Measurements from ENCODE around the gene ANGPT4. TPM values are rescaled to one million over a fixed set of nuclear protein-coding genes. Genes with fewer than 3 reads are reported as not detected.
A peak's percentile ranks its signal among the peaks of the same experiment; 100 is the strongest.

The ANGPT4 gene
- 0.04 TPM for polyA plus RNA-seq (ENCODE audit: insufficient read length)

- no peak for DNase-seq (ENCODE audit: low read depth)
Measured at GRCh38 chr20:916125-916799, at the start of gene ANGPT4. TSS of gene ANGPT4 (minus strand) at chr20:916334. CDS start at chr20:916214, 120 bp downstream.

- DNase-seq (ENCODE audit: low read depth): no peak
Measured at GRCh38 chr20:963795-964194, 47.7 kb upstream of the ANGPT4 start.

- no peak for DNase-seq (ENCODE audit: low read depth)
Measured at GRCh38 chr20:962683-963082, 46.5 kb upstream of the ANGPT4 start.

- DNase-seq (ENCODE audit: low read depth): no peak
Measured at GRCh38 chr20:962223-962622, 46.1 kb upstream of the ANGPT4 start.

GRCh38 chr20:961768-962167, 45.6 kb upstream of the ANGPT4 start:
- no peak for DNase-seq (ENCODE audit: low read depth)

- no peak for DNase-seq (ENCODE audit: low read depth)
Measured at GRCh38 chr20:959996-960615, 44.0 kb upstream of the ANGPT4 start.

GRCh38 chr20:958936-959815, 43.0 kb upstream of the ANGPT4 start:
- no peak for DNase-seq (ENCODE audit: low read depth)

- DNase-seq (ENCODE audit: low read depth): no peak
Measured at GRCh38 chr20:957544-957943, 41.4 kb upstream of the ANGPT4 start.

GRCh38 chr20:956330-956951, 40.3 kb upstream of the ANGPT4 start:
- DNase-seq (ENCODE audit: low read depth): peak; percentile 13

- DNase-seq (ENCODE audit: low read depth): no peak
Measured at GRCh38 chr20:955656-956055, 39.5 kb upstream of the ANGPT4 start.

GRCh38 chr20:955111-955510, 39.0 kb upstream of the ANGPT4 start:
- no peak for DNase-seq (ENCODE audit: low read depth)

GRCh38 chr20:953742-954141, 37.6 kb upstream of the ANGPT4 start:
- no peak for DNase-seq (ENCODE audit: low read depth)

GRCh38 chr20:952196-952795, 36.2 kb upstream of the ANGPT4 start:
- DNase-seq (ENCODE audit: low read depth): no peak

GRCh38 chr20:951384-952169, 35.4 kb upstream of the ANGPT4 start:
- no peak for DNase-seq (ENCODE audit: low read depth)

- no peak for DNase-seq (ENCODE audit: low read depth)
Measured at GRCh38 chr20:949717-950116, 33.6 kb upstream of the ANGPT4 start.

GRCh38 chr20:946826-947225, 30.7 kb upstream of the ANGPT4 start:
- DNase-seq (ENCODE audit: low read depth): no peak

GRCh38 chr20:945841-946240, 29.7 kb upstream of the ANGPT4 start:
- no peak for DNase-seq (ENCODE audit: low read depth)

- no peak for DNase-seq (ENCODE audit: low read depth)
Measured at GRCh38 chr20:944774-945410, 28.8 kb upstream of the ANGPT4 start.

- DNase-seq (ENCODE audit: low read depth): no peak
Measured at GRCh38 chr20:944148-944547, 28.0 kb upstream of the ANGPT4 start.

GRCh38 chr20:942611-943010, 26.5 kb upstream of the ANGPT4 start:
- DNase-seq (ENCODE audit: low read depth): no peak
